ENCODE data around the gene THRB.
"Not testable (repeated sequence)": the region's sequence is repeated elsewhere in the genome, so short reads cannot be mapped to it uniquely, and the experiment has no call there.

THRB gene

DNA sequence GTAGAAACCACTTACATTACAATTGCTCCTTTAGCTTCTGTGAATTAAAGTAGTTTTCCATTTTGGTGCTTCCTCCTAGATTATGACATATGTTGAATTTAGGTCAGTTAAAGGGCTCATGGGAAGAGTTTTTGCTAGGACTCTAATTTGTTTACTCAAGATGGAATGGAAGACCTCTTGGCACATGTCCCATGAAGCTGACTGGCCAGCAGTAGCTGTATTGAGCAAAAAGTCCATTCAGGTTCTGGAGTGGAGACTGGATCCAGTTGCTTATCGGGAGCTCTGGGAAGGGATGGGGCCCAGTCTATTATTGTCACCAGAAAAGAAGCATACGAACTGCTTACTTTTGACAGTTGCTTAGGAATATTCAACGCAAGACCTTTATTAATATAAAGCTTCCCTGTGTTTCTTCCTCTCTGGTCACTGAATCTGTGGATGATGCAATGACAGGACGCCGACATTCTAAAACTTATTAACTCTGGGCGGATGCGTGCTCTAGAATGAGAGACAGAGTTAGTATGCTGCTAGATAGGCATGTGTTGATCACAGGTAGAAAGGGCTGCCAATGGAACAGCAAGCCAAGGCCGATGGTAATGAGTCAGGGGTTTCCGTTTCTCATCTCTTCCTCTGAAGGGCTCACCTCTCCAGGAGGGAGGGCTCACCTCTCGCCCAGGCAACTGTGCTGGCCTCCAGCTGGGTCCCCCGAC, 393.8 kb downstream of the THRB start:
- TF ChIP-seq EZH2 (IDR thresholded peaks at IDR 0.05; ENCODE audit: borderline replicate concordance, low read length), result no peak
- TF ChIP-seq, protein P1, sequence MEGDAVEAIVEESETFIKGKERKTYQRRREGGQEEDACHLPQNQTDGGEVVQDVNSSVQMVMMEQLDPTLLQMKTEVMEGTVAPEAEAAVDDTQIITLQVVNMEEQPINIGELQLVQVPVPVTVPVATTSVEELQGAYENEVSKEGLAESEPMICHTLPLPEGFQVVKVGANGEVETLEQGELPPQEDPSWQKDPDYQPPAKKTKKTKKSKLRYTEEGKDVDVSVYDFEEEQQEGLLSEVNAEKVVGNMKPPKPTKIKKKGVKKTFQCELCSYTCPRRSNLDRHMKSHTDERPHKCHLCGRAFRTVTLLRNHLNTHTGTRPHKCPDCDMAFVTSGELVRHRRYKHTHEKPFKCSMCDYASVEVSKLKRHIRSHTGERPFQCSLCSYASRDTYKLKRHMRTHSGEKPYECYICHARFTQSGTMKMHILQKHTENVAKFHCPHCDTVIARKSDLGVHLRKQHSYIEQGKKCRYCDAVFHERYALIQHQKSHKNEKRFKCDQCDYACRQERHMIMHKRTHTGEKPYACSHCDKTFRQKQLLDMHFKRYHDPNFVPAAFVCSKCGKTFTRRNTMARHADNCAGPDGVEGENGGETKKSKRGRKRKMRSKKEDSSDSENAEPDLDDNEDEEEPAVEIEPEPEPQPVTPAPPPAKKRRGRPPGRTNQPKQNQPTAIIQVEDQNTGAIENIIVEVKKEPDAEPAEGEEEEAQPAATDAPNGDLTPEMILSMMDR (IDR thresholded peaks at IDR 0.05; ENCODE audit: low read length), result no peak
- Histone ChIP-seq H3K9me2 (ENCODE audit: low read depth, low read length) (no peaks in the 10 kb centered on the region), H3K4me2 (ENCODE audit: low read length) (no peak overlapping the region), H3K9me3 (ENCODE audit: low read length) (no peaks in the 10 kb centered on the region), H2AFZ (ENCODE audit: low read length) (no peak overlapping the region), H3K4me1 (ENCODE audit: insufficient read depth, low read length, severe bottlenecking) (peaks cover 8% of the 10 kb centered on the region), H3K79me2 (ENCODE audit: insufficient read depth, low read length) (no peaks in the 10 kb centered on the region), H4K20me1 (ENCODE audit: insufficient read depth, low read length) (no peaks in the 10 kb centered on the region), H3K27me3 (ENCODE audit: insufficient read depth, low read length) (no peaks in the 10 kb centered on the region), H3K9ac (ENCODE audit: low read length) (no peak overlapping the region), H3K36me3 (ENCODE audit: insufficient read depth, low read length) (no peaks in the 10 kb centered on the region), H3K27ac (ENCODE audit: low read depth, low read length, poor library complexity, severe bottlenecking) (no peak overlapping the region), H3F3A (ENCODE audit: insufficient read depth, low read length) (no peaks in the 10 kb centered on the region), H3K4me3 (ENCODE audit: low read depth, low read length, poor library complexity, severe bottlenecking) (no peak overlapping the region)

DNA sequence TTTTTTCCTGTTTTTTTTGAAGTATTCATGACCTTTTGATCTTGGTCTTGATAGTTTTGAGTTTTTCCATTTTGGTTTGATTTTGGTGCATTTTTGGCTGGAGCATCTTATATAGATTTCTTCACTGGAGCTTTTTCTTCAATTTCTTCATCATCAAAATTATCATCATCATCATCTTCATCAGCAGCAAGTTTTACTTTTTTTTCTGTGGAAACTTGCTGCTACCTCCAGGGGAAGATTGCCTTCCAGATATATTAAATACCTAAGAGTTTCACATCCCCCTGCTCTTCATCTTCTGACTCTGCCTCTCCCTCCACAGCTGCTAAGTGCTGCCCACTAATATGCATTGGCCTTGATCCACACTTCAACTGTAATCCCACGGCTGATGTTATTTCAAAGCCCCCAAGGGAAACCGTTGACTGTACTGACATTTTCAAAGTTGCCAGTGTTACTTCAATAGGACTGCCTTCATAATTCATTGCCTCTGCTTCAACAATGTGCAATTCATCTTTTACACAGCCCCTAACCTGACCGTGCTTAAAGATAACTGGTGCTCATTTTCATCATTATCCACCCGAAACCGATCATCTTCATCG, 397.9 kb downstream of the THRB start:
- H3K27me3 ChIP-seq (ENCODE audit: insufficient read depth, low read length), result no peaks in the 10 kb centered on the region
- no peak overlapping the region for H3K27ac ChIP-seq (ENCODE audit: low read depth, low read length, poor library complexity, severe bottlenecking)
- no peak overlapping the region for H2AFZ ChIP-seq (ENCODE audit: low read length)

DNA sequence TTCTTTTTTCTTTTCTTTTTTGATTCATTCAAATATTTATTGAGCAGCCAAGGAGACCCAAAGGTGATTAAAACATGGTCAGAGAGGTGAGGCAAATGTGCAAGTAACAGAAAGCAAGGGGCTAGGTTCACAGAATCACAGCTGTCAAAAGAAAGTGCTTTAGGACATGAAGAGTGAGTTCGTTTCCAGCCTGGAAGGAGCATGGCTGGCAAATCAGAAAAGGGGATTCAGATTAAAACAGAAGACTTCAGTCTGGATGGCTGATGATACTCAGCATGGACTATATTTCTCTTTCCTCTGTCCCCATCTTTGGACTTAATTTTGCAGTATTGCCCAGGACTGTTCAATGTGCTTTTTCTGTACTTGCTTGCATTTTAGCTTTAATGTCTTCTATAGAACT, 398.4 kb downstream of the THRB start:
- Histone ChIP-seq H3K79me2 (ENCODE audit: insufficient read depth, low read length) (no peaks in the 10 kb centered on the region), H3K9ac (ENCODE audit: low read length) (no peak overlapping the region), H3K9me2 (ENCODE audit: low read depth, low read length) (no peaks in the 10 kb centered on the region), H3K27me3 (ENCODE audit: insufficient read depth, low read length) (no peaks in the 10 kb centered on the region), H3K27ac (ENCODE audit: low read depth, low read length, poor library complexity, severe bottlenecking) (no peak overlapping the region), H3K4me1 (ENCODE audit: insufficient read depth, low read length, severe bottlenecking) (peaks cover 8% of the 10 kb centered on the region), H4K20me1 (ENCODE audit: insufficient read depth, low read length) (no peaks in the 10 kb centered on the region), H3K9me3 (ENCODE audit: low read length) (no peaks in the 10 kb centered on the region), H3K4me2 (ENCODE audit: low read length) (no peak overlapping the region), H3F3A (ENCODE audit: insufficient read depth, low read length) (no peaks in the 10 kb centered on the region), H3K36me3 (ENCODE audit: insufficient read depth, low read length) (no peaks in the 10 kb centered on the region), H2AFZ (ENCODE audit: low read length) (no peak overlapping the region), H3K4me3 (ENCODE audit: low read depth, low read length, poor library complexity, severe bottlenecking) (no peak overlapping the region)
- no peak for TF ChIP-seq EZH2 (IDR thresholded peaks at IDR 0.05; ENCODE audit: borderline replicate concordance, low read length)
- TF ChIP-seq, protein P1 (IDR thresholded peaks at IDR 0.05; ENCODE audit: low read length), result no peak

More for the DNA sequence above, 397.9 kb downstream of the THRB start:
- Histone ChIP-seq H3F3A (ENCODE audit: insufficient read depth, low read length) (no peaks in the 10 kb centered on the region), H3K9ac (ENCODE audit: low read length) (no peak overlapping the region), H3K36me3 (ENCODE audit: insufficient read depth, low read length) (no peaks in the 10 kb centered on the region), H3K4me2 (ENCODE audit: low read length) (no peak overlapping the region), H3K4me3 (ENCODE audit: low read depth, low read length, poor library complexity, severe bottlenecking) (no peak overlapping the region), H3K79me2 (ENCODE audit: insufficient read depth, low read length) (no peaks in the 10 kb centered on the region), H4K20me1 (ENCODE audit: insufficient read depth, low read length) (no peaks in the 10 kb centered on the region), H3K9me2 (ENCODE audit: low read depth, low read length) (no peaks in the 10 kb centered on the region), H3K4me1 (ENCODE audit: insufficient read depth, low read length, severe bottlenecking) (peaks cover 8% of the 10 kb centered on the region), H3K9me3 (ENCODE audit: low read length) (no peaks in the 10 kb centered on the region)
- no peak for TF ChIP-seq EZH2 (IDR thresholded peaks at IDR 0.05; ENCODE audit: borderline replicate concordance, low read length)
- TF ChIP-seq, protein P1 (IDR thresholded peaks at IDR 0.05; ENCODE audit: low read length), result no peak

DNA sequence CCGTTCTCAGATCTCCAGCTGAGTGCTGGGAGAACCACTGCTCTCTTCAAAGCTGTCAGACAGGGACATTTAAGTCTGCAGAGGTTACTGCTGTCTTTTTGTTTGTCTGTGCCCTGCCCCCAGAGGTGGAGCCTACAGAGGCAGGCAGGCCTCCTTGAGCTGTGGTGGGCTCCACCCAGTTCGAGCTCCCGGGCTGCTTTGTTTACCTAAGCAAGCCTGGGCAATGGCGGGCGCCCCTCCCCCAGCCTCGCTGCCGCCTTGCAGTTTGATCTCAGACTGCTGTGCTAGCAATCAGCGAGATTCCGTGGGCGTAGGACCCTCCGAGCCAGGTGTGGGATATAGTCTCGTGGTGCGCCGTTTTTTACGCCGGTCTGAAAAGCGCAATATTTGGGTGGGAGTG, 399.8 kb downstream of the THRB start:
- not testable (repeated sequence) for H3K4me2 ChIP-seq (ENCODE audit: low read length); H4K20me1 ChIP-seq (ENCODE audit: insufficient read depth, low read length); H2AFZ ChIP-seq (ENCODE audit: low read length); H3K79me2 ChIP-seq (ENCODE audit: insufficient read depth, low read length); H3K4me1 ChIP-seq (ENCODE audit: insufficient read depth, low read length, severe bottlenecking); H3K9me3 ChIP-seq (ENCODE audit: low read length); H3K9me2 ChIP-seq (ENCODE audit: low read depth, low read length); H3K4me3 ChIP-seq (ENCODE audit: low read depth, low read length, poor library complexity, severe bottlenecking); H3K27ac ChIP-seq (ENCODE audit: low read depth, low read length, poor library complexity, severe bottlenecking); H3F3A ChIP-seq (ENCODE audit: insufficient read depth, low read length); H3K36me3 ChIP-seq (ENCODE audit: insufficient read depth, low read length); H3K27me3 ChIP-seq (ENCODE audit: insufficient read depth, low read length); H3K9ac ChIP-seq (ENCODE audit: low read length)
